Measurements from ENCODE around the gene PTCRA.

DNA sequence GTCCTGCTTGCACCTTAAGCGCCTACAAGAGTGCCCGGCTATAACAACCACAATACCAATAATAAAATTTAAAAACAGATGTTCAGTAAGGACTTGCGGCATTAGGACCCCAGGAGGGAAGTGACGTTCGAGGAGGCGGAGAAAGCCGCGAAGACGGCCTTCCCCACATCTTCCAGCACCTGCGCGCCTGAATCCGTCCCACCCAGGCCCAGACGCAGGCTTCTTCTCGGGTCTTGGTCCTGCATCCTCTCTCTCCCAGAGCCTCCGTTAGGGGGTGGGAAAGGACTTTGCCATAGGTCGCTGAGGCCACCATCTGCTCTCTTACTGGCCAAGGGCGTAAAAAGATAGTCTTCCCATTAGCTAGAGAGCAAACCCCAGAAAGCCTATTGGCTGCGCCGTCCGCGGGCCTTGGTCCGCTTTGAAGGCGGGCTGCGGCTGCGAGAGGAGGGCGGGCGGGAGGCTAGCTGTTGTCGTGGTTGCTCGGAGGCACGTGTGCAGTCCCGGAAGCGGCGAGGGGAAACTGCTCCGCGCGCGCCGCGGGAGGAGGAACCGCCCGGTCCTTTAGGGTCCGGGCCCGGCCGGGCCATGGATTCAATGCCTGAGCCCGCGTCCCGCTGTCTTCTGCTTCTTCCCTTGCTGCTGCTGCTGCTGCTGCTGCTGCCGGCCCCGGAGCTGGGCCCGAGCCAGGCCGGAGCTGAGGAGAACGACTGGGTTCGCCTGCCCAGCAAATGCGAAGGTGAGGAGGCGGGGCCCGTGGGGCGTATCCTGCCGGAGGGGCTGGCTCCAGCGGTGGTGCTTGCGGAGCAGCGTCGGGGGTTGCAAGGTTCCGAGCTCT is 13.3 kb downstream of the PTCRA start, which contains the start of gene CNPY3:
- TF ChIP-seq POLR2A (IDR thresholded peaks at IDR 0.05): peak in 2 of 4 donors; percentile 59 to 71
- peak in 1 of 6 experiments; percentile 11 for TF ChIP-seq CTCF (IDR thresholded peaks at IDR 0.05)

Data from esophagus squamous epithelium (tissue), 4 donors.